ENCODE data around the gene DNER.

DNER gene

DNA sequence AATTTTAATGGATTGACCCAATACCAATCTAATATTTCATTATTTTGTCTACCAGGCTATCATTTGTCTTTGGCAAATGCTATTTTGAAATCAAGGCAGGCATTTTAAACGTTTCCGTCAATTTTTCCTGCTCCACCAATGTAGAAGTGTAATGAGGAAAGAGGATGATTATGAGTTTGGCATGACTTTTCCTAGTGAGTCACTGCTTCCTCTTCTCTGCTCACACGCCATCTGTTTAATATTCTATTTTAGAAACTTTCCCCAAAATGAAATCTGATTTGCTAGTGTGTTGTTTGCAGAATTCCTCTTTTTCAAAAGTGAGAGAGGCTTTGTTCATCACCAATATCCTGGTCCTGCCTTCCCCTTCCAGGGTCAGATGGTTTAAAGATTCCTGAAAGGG lies 400.8 kb downstream of the DNER start:
- DNase-seq = no peak

All from NCI-H2227 treated with DMSO at 0.1 percent for 48 hours (cell line).